ENCODE results near the gene ATP1B1. TPM values are rescaled to one million over a fixed set of nuclear protein-coding genes. Genes with fewer than 3 reads are reported as not detected.

ATP1B1 gene
- total RNA-seq, 1 experiment from 2014 or later = 118 TPM

DNA sequence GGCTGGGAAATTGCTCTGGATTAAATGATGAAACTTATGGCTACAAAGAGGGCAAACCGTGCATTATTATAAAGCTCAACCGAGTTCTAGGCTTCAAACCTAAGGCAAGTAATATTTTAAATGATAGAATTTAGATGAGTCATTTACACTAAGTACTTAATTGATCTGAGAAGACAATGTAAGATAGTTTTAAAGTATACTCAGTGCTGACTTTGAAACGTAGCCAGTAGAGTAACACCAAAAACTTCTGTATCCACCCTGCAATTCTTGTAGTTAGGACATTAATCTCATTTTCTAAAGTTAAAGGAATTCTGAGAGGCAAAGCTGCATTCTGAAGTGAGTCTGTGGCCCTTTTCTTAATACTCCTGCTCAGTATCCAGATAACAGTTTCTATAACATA is 20.8 kb downstream of the ATP1B1 start:
- no peaks in the 10 kb centered on the region for H3K9me3 ChIP-seq (ENCODE audit: control insufficient read depth, insufficient read depth, low read depth, low read length)
- H3K36me3 ChIP-seq (ENCODE audit: control insufficient read depth, insufficient read depth, low read length) = peaks cover 19% of the 10 kb centered on the region
- in situ Hi-C loops (cut with HindIII; ENCODE audit: low pct_unique_long_range_greater_than_20kb, low sequenced_read_pairs) (no loop called here), intact Hi-C loops (cut with micrococcal nuclease; ENCODE audit: unreplicated experiment) (no loop called here)
- ATAC-seq (no peak), DNase-seq (ENCODE audit: low read depth, low spot score) (no peak)
- H3K4me3 ChIP-seq (ENCODE audit: low read depth in 2 of 2, low read length in 2 of 2) = no peak overlapping the region
- POLR2A ChIA-PET = no interaction called here
- no peaks in the 10 kb centered on the region for H3K27me3 ChIP-seq (ENCODE audit: control insufficient read depth, insufficient read depth, low read length)
- no peak overlapping the region for H3K27ac ChIP-seq (ENCODE audit: low read length)
- TF ChIP-seq TCF7L2 (IDR thresholded peaks at IDR 0.05; ENCODE audit: low read depth, low read length) (no peak), POLR2AphosphoS5 (IDR thresholded peaks at IDR 0.05; ENCODE audit: low read depth, low read length) (no peak), SIN3A (IDR thresholded peaks at IDR 0.05; ENCODE audit: borderline replicate concordance, insufficient read depth, low read depth, low read length) (no peak)
- TF ChIP-seq, protein P1, sequence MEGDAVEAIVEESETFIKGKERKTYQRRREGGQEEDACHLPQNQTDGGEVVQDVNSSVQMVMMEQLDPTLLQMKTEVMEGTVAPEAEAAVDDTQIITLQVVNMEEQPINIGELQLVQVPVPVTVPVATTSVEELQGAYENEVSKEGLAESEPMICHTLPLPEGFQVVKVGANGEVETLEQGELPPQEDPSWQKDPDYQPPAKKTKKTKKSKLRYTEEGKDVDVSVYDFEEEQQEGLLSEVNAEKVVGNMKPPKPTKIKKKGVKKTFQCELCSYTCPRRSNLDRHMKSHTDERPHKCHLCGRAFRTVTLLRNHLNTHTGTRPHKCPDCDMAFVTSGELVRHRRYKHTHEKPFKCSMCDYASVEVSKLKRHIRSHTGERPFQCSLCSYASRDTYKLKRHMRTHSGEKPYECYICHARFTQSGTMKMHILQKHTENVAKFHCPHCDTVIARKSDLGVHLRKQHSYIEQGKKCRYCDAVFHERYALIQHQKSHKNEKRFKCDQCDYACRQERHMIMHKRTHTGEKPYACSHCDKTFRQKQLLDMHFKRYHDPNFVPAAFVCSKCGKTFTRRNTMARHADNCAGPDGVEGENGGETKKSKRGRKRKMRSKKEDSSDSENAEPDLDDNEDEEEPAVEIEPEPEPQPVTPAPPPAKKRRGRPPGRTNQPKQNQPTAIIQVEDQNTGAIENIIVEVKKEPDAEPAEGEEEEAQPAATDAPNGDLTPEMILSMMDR (IDR thresholded peaks at IDR 0.05) = no peak
- TF ChIP-seq, protein P2, sequence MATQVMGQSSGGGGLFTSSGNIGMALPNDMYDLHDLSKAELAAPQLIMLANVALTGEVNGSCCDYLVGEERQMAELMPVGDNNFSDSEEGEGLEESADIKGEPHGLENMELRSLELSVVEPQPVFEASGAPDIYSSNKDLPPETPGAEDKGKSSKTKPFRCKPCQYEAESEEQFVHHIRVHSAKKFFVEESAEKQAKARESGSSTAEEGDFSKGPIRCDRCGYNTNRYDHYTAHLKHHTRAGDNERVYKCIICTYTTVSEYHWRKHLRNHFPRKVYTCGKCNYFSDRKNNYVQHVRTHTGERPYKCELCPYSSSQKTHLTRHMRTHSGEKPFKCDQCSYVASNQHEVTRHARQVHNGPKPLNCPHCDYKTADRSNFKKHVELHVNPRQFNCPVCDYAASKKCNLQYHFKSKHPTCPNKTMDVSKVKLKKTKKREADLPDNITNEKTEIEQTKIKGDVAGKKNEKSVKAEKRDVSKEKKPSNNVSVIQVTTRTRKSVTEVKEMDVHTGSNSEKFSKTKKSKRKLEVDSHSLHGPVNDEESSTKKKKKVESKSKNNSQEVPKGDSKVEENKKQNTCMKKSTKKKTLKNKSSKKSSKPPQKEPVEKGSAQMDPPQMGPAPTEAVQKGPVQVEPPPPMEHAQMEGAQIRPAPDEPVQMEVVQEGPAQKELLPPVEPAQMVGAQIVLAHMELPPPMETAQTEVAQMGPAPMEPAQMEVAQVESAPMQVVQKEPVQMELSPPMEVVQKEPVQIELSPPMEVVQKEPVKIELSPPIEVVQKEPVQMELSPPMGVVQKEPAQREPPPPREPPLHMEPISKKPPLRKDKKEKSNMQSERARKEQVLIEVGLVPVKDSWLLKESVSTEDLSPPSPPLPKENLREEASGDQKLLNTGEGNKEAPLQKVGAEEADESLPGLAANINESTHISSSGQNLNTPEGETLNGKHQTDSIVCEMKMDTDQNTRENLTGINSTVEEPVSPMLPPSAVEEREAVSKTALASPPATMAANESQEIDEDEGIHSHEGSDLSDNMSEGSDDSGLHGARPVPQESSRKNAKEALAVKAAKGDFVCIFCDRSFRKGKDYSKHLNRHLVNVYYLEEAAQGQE (IDR thresholded peaks at IDR 0.05; ENCODE audit: insufficient read depth in 1 of 2, low read depth in 2 of 2, low read length in 1 of 2) = no peak
- CTCF ChIA-PET = interaction anchor here (1.1 kb wide), 1 partner anchor 48 kb away, joined by 3 read pairs; no protein-coding TSS in a partner anchor
- BruUV-seq (replicated peaks) = no TSS peak
- no peaks in the 10 kb centered on the region for H3K4me1 ChIP-seq (ENCODE audit: control insufficient read depth, insufficient read depth, low read length)

- Histone ChIP-seq H3K27me3 (ENCODE audit: control insufficient read depth, insufficient read depth, low read length) (no peaks in the 10 kb centered on the region), H3K27ac (ENCODE audit: low read length) (no peak overlapping the region), H3K36me3 (ENCODE audit: control insufficient read depth, insufficient read depth, low read length) (peaks cover 19% of the 10 kb centered on the region), H3K4me3 (ENCODE audit: low read depth in 2 of 2, low read length in 2 of 2) (no peak overlapping the region), H3K4me1 (ENCODE audit: control insufficient read depth, insufficient read depth, low read length) (no peaks in the 10 kb centered on the region), H3K9me3 (ENCODE audit: control insufficient read depth, insufficient read depth, low read depth, low read length) (no peaks in the 10 kb centered on the region)
- no TSS peak for BruUV-seq (replicated peaks)
- TF ChIP-seq, protein P2 (IDR thresholded peaks at IDR 0.05; ENCODE audit: insufficient read depth in 1 of 2, low read depth in 2 of 2, low read length in 1 of 2) = no peak
- no peak for TF ChIP-seq TCF7L2 (IDR thresholded peaks at IDR 0.05; ENCODE audit: low read depth, low read length)
- TF ChIP-seq, protein P1 (IDR thresholded peaks at IDR 0.05) = no peak
- no peak for TF ChIP-seq POLR2AphosphoS5 (IDR thresholded peaks at IDR 0.05; ENCODE audit: low read depth, low read length)
- POLR2A ChIA-PET = interaction anchor here (0.6 kb wide), 1 partner anchor 220 kb away, joined by 3 read pairs; no protein-coding TSS in a partner anchor
- ATAC-seq = no peak
- in situ Hi-C loops (cut with HindIII; ENCODE audit: low pct_unique_long_range_greater_than_20kb, low sequenced_read_pairs) (no loop called here), intact Hi-C loops (cut with micrococcal nuclease; ENCODE audit: unreplicated experiment) (no loop called here)
- CTCF ChIA-PET = no interaction called here
- no peak for DNase-seq (ENCODE audit: low read depth, low spot score)
Observed at GRCh38 chr1:169128562-169128961, 22.1 kb downstream of the ATP1B1 start.
